A549 (cell line): ENCODE measurements around the gene CACNA1D. TPM values are rescaled to one million over a fixed set of nuclear protein-coding genes. Genes with fewer than 3 reads are reported as not detected.

Experiments
- ATAC-seq, 2 experiments: fragments of 200-7000 bp in 1 of 2; fragments of >200 bp in 1 of 2; cut with Nextera tagmentation in 1 of 2; cut with Tn5 transposase in 1 of 2; 3 replicates each; pipeline versions ENCODE4 v1.8.0 to v1.9.1; 2018 to 2020; ENCODE audit warnings: mild to moderate bottlenecking in 1 of 2, moderate library complexity in 1 of 2
- CTCF ChIA-PET: fragments of 300-600 bp; sonication (Branson Sonifier 250); formaldehyde crosslinking; extraction: SDS; loops from one replicate; lab custom pipeline; 2021; ENCODE audit warnings: antibody characterized with exemption, inconsistent platforms; lab: Yijun Ruan, JAX
- POLR2A ChIA-PET: fragments of 350-600 bp; formaldehyde crosslinking; extraction: SDS; loops from one replicate; lab custom pipeline; 2021; ENCODE audit warnings: antibody characterized with exemption, inconsistent platforms; lab: Yijun Ruan, JAX
- DNase-seq, 2 experiments: peaks; one replicate each; pipeline versions ENCODE4 v3.0.0 to v3.0.0-alpha.2; 2011 to 2016; ENCODE audit warnings: low read depth in 1 of 2, low spot score in 1 of 2
- FAIRE-seq: peaks from 2 replicates; lab custom pipeline; 2011; peaks lifted over from hg19 to GRCh38; lab: Jason Lieb, UNC
- H3K27ac ChIP-seq, 2 experiments: fragments of >200 bp; sonication (Bioruptor Twin); formaldehyde crosslinking; 3 replicates each; pipeline ENCODE4 v1.5.1; 2016 to 2017
- H3K4me1 ChIP-seq: fragments of >200 bp; sonication (Bioruptor Twin); formaldehyde crosslinking; 3 replicates; pipeline ENCODE4 v1.6.1; 2016
- H3K4me2 ChIP-seq: fragments of >200 bp; sonication (Bioruptor Twin); formaldehyde crosslinking; 3 replicates; pipeline ENCODE4 v1.6.1; 2016
- H3K4me3 ChIP-seq: fragments of >200 bp; sonication (Bioruptor Twin); formaldehyde crosslinking; 3 replicates; pipeline ENCODE4 v1.5.1; 2016
- H3K9me3 ChIP-seq: fragments of >200 bp; sonication (Bioruptor Twin); formaldehyde crosslinking; 3 replicates; pipeline ENCODE4 v1.6.1; 2016
- CBX2 ChIP-seq: fragments of 200-600 bp; sonication (generic); IDR thresholded peaks from 2 replicates; pipeline ENCODE4 v1.6.1; 2016; ENCODE audit warnings: low read depth, mild to moderate bottlenecking, borderline replicate concordance
- CHD2 ChIP-seq: fragments of 150-350 bp; IDR thresholded peaks from 2 replicates; pipeline ENCODE4 v1.6.1; 2014; ENCODE audit warnings: low read length; ENCODE audit not compliant: partially characterized antibody
- EP300 ChIP-seq, 2 experiments: fragments of >200 bp; sonication (Bioruptor Twin); formaldehyde crosslinking; IDR thresholded peaks; 2 replicates in 1 of 2; 3 replicates in 1 of 2; pipeline ENCODE4 v1.6.1; 2016 to 2017
- FOSB ChIP-seq: fragments of 250-450 bp; sonication (Bioruptor Pico); IDR thresholded peaks from 2 replicates; pipeline ENCODE4 v1.5.0; 2020; ENCODE audit warnings: mild to moderate bottlenecking, moderate library complexity
- JUNB ChIP-seq: fragments of >200 bp; sonication (Bioruptor Twin); formaldehyde crosslinking; IDR thresholded peaks from 2 replicates; pipeline ENCODE4 v1.6.1; 2016
- KDM1A ChIP-seq: fragments of 200-600 bp; sonication (generic); IDR thresholded peaks from 2 replicates; pipeline ENCODE4 v1.6.1; 2016; ENCODE audit warnings: low read depth, mild to moderate bottlenecking
- NR3C1 ChIP-seq: fragments of >200 bp; sonication (Bioruptor Twin); formaldehyde crosslinking; IDR thresholded peaks from 3 replicates; pipeline ENCODE4 v1.6.1; 2017
- PHF8 ChIP-seq: fragments of 200-600 bp; sonication (generic); IDR thresholded peaks from 2 replicates; pipeline ENCODE4 v1.6.1; 2016; ENCODE audit warnings: low read depth, mild to moderate bottlenecking, antibody characterized with exemption, moderate library complexity, borderline replicate concordance
- RAD21 ChIP-seq, 2 experiments: fragments of >200 bp in 1 of 2; sonication (Bioruptor Twin) in 1 of 2; formaldehyde crosslinking in 1 of 2; IDR thresholded peaks in 1 of 2; conservative IDR thresholded peaks in 1 of 2; 2 replicates in 1 of 2; 3 replicates in 1 of 2; pipeline ENCODE4 v1.6.1; 2012 to 2018; ENCODE audit warnings: inconsistent platforms in 1 of 2
- RARB ChIP-seq: fragments of 250-450 bp; sonication (Bioruptor Pico); IDR thresholded peaks from 2 replicates; pipeline ENCODE4 v1.8.0; 2021; ENCODE audit warnings: mild to moderate bottlenecking, moderate library complexity
- RFX5 ChIP-seq: fragments of 450-650 bp; IDR thresholded peaks from 2 replicates; pipeline ENCODE4 v1.7.1; 2014; ENCODE audit warnings: antibody characterized with exemption, mild to moderate bottlenecking, moderate library complexity
- SMC3 ChIP-seq: fragments of >200 bp; sonication (Bioruptor Twin); formaldehyde crosslinking; IDR thresholded peaks from 3 replicates; pipeline ENCODE4 v1.6.1; 2018; ENCODE audit warnings: inconsistent platforms
- ZC3H11A ChIP-seq: fragments of 450-650 bp; IDR thresholded peaks from 2 replicates; pipeline ENCODE4 v1.6.1; 2014; ENCODE audit warnings: antibody characterized with exemption, mild to moderate bottlenecking
- ZFP36 ChIP-seq: fragments of 450-650 bp; IDR thresholded peaks from 2 replicates; pipeline ENCODE4 v1.6.1; 2014; ENCODE audit warnings: borderline replicate concordance; ENCODE audit not compliant: partially characterized antibody
- WGBS: methylation state at CpG from one replicate; pipeline ENCODE4 v1.1.6; 2017; ENCODE audit errors: missing lambda C conversion rate; 5-methylcytosine and 5-hydroxymethylcytosine counted together
- polyA plus RNA-seq, 4 experiments: library from polyadenylated mRNA; depleted of rRNA in 3 of 4; stranded (reverse); fragments of >200 nt; fragmentation: RNase III in 1 of 4; extraction: RNeasy Plus Mini Kit Qiagen cat#74134 plus additional on column Dnase treatment in 1 of 4; gene quantifications; 2 replicates in 3 of 4; 3 replicates in 1 of 4; pipeline ENCODE4 v1.2.3, GENCODE V29; 2011 to 2017
- TF ChIP-seq, protein P1 (sequence below): IDR thresholded peaks from 2 replicates; pipeline ENCODE4 v1.6.1; 2012
- TF ChIP-seq, protein P2 (sequence below): fragments of 450-650 bp; IDR thresholded peaks from 2 replicates; pipeline ENCODE4 v1.6.1; 2014; ENCODE audit warnings: antibody characterized with exemption
- TF ChIP-seq, protein P3 (sequence below): fragments of >200 bp; sonication (Bioruptor Twin); formaldehyde crosslinking; IDR thresholded peaks from 3 replicates; pipeline ENCODE4 v1.6.1; 2016
- TF ChIP-seq, protein P4 (sequence below): fragments of >200 bp; sonication (Bioruptor Twin); formaldehyde crosslinking; IDR thresholded peaks from 3 replicates; pipeline ENCODE4 v1.5.1; 2016

Gene CACNA1D
- polyA plus RNA-seq, 2 of the 4 experiments (the other 2 are of a cell fraction) = 1.1 to 10.7 TPM

DNA sequence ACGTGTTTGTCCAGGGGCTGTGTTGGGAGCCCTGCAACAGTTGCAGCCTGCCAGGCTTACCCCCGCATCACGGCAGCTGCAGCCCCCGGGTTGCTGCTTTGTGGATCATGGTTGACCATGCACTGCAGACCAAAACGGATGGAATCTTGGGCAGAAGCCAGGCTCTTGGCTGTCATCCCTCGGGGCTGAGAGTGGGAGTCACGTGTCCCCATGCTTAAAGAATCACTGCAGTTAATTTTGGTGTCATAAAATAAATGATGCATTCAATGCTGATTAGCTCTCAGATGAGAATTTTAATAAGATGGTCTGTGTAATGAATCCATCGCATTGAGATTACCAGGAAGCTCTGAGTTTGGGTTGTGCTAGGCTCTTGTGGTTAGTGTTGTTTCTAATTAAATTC lies 236.2 kb downstream of the CACNA1D start:
- ATAC-seq = no peak
- no peaks in the 10 kb centered on the region for H3K9me3 ChIP-seq
- no peak for TF ChIP-seq JUNB
- no peaks in the 10 kb centered on the region for H3K4me1 ChIP-seq
- no peak overlapping the region for H3K4me2 ChIP-seq
- H3K4me3 ChIP-seq = no peak overlapping the region
- POLR2A ChIA-PET = no interaction called here
- CTCF ChIA-PET = no interaction called here
- no peak overlapping the region for H3K27ac ChIP-seq
- DNase-seq = no peak
- no peak for FAIRE-seq
- 65% methylated on average over 7 of the region's 8 CpGs for WGBS

DNA sequence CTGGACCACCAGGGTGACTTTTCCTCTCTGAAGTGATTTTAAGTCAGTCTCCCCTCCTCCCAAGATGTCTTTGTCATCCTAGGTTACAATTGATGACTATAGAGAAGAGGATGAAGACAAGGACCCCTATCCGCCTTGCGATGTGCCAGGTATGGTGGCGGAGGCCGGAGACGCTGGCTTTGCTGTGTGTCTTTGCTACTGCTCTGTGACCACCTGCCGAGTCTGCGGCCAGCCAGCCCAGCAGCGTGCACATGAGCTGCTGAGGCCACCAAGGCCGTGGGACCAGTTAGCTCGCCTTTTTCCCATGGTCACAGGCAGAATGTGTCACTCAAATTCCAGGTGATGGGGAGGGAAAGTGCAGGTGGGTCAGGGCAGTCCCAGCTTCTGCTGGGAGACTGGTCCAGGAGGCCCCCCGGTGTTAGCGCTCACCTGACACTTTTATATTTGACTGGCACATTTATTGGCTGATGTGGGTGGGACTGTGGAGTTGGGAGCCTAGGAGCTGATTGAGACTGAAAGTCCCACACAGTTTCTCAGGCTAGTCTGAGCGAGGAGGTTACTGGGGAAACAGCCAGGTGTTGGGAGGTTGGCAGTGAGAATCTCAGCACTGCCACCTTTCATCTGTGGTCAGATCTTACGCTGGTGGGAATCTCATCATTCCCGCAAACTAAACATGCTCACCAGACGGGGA lies 237.7 kb downstream of the CACNA1D start:
- FAIRE-seq (no peak), ATAC-seq (no peak), DNase-seq (no peak)
- POLR2A ChIA-PET = no interaction called here
- TF ChIP-seq ZFP36 (no peak), RFX5 (no peak), EP300 (IDR thresholded peaks at IDR 0.05) (no peak), ZC3H11A (no peak), KDM1A (no peak), NR3C1 (no peak), CBX2 (no peak)
- TF ChIP-seq, protein P1, sequence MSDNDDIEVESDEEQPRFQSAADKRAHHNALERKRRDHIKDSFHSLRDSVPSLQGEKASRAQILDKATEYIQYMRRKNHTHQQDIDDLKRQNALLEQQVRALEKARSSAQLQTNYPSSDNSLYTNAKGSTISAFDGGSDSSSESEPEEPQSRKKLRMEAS = no peak
- TF ChIP-seq, protein P2, sequence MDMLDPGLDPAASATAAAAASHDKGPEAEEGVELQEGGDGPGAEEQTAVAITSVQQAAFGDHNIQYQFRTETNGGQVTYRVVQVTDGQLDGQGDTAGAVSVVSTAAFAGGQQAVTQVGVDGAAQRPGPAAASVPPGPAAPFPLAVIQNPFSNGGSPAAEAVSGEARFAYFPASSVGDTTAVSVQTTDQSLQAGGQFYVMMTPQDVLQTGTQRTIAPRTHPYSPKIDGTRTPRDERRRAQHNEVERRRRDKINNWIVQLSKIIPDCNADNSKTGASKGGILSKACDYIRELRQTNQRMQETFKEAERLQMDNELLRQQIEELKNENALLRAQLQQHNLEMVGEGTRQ = no peak
- Histone ChIP-seq H3K9me3 (no peaks in the 10 kb centered on the region), H3K4me2 (no peak overlapping the region), H3K4me3 (no peak overlapping the region), H3K4me1 (no peaks in the 10 kb centered on the region), H3K27ac (no peak overlapping the region)
- 83% methylated on average over 9 of the region's 16 CpGs for WGBS
- CTCF ChIA-PET = no interaction called here

DNA sequence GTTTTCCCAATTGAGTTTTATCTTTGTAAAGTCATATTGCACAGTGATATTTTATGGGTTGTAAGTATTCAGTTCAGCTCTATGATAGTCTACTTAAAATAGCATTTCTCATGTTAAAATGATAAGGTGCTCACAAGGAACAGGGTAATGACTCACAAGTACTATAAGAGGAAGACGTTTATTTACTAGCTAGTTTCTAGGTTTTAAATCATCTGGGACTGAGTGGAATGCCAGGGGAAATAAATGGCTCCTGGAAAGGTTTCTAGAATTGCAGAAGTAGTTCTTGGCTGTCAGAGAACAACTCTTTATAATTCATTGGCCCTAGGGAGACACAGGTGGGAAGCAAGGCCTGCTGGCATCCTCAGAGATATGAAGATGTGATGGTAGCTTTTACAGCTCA lies 239.0 kb downstream of the CACNA1D start:
- TF ChIP-seq SMC3 (no peak), CHD2 (no peak), RARB (CRISPR knock-in tag) (no peak), RAD21 (conservative IDR thresholded peaks at IDR 0.05 in 1 of 2, IDR thresholded peaks at IDR 0.05 in 1 of 2) (no peak), PHF8 (no peak), KDM1A (no peak), JUNB (no peak), EP300 (IDR thresholded peaks at IDR 0.05) (no peak), FOSB (no peak)
- TF ChIP-seq, protein P1 = no peak
- TF ChIP-seq, protein P3, sequence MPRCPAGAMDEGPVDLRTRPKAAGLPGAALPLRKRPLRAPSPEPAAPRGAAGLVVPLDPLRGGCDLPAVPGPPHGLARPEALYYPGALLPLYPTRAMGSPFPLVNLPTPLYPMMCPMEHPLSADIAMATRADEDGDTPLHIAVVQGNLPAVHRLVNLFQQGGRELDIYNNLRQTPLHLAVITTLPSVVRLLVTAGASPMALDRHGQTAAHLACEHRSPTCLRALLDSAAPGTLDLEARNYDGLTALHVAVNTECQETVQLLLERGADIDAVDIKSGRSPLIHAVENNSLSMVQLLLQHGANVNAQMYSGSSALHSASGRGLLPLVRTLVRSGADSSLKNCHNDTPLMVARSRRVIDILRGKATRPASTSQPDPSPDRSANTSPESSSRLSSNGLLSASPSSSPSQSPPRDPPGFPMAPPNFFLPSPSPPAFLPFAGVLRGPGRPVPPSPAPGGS = no peak
- TF ChIP-seq, protein P4, sequence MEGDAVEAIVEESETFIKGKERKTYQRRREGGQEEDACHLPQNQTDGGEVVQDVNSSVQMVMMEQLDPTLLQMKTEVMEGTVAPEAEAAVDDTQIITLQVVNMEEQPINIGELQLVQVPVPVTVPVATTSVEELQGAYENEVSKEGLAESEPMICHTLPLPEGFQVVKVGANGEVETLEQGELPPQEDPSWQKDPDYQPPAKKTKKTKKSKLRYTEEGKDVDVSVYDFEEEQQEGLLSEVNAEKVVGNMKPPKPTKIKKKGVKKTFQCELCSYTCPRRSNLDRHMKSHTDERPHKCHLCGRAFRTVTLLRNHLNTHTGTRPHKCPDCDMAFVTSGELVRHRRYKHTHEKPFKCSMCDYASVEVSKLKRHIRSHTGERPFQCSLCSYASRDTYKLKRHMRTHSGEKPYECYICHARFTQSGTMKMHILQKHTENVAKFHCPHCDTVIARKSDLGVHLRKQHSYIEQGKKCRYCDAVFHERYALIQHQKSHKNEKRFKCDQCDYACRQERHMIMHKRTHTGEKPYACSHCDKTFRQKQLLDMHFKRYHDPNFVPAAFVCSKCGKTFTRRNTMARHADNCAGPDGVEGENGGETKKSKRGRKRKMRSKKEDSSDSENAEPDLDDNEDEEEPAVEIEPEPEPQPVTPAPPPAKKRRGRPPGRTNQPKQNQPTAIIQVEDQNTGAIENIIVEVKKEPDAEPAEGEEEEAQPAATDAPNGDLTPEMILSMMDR = no peak
- DNase-seq (no peak), ATAC-seq (no peak), FAIRE-seq (no peak)
- 5% methylated on average over 1 of the region's 1 CpG for WGBS
- Histone ChIP-seq H3K27ac (no peak overlapping the region), H3K9me3 (no peaks in the 10 kb centered on the region), H3K4me1 (no peaks in the 10 kb centered on the region), H3K4me2 (no peak overlapping the region), H3K4me3 (no peak overlapping the region)
- ChIA-PET POLR2A (no interaction called here), CTCF (interaction anchor here (1.2 to 1.6 kb wide), 2 partner anchors 23 to 188 kb away, joined by 3 to 4 read pairs; no protein-coding TSS in a partner anchor)
